Measurements from ENCODE around the gene AHNAK2.

DNA sequence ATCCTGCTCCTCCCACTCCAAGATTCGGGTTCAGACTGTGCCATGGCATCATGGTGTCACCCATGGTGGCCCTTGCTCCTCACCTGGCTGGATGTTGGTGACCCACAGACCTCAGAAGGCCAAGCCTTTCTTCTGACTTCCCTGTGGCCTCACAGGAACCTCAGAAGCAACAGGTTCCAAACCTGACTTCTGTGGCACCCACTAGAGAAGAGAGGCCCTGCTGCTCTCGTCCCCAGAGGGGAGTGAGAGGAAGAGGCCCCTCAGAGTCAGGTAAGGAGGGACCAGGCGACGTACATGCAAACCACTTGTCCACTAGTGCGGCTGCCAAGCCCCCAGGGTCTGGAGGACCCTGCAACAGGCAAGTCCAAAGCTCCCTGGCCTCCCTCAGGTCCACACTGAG lies 17.9 kb upstream of the AHNAK2 start:
- no peak for TF ChIP-seq WHSC1 (IDR thresholded peaks at IDR 0.05; ENCODE audit: low read length)
- TF ChIP-seq, protein P1, sequence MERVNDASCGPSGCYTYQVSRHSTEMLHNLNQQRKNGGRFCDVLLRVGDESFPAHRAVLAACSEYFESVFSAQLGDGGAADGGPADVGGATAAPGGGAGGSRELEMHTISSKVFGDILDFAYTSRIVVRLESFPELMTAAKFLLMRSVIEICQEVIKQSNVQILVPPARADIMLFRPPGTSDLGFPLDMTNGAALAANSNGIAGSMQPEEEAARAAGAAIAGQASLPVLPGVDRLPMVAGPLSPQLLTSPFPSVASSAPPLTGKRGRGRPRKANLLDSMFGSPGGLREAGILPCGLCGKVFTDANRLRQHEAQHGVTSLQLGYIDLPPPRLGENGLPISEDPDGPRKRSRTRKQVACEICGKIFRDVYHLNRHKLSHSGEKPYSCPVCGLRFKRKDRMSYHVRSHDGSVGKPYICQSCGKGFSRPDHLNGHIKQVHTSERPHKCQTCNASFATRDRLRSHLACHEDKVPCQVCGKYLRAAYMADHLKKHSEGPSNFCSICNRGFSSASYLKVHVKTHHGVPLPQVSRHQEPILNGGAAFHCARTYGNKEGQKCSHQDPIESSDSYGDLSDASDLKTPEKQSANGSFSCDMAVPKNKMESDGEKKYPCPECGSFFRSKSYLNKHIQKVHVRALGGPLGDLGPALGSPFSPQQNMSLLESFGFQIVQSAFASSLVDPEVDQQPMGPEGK (CRISPR knock-in tag; IDR thresholded peaks at IDR 0.05; ENCODE audit: borderline replicate concordance): no peak
- no peak for TF ChIP-seq JUND (IDR thresholded peaks at IDR 0.05; ENCODE audit: borderline replicate concordance, low read depth, low read length)
- no peak for TF ChIP-seq JUND (tag; IDR thresholded peaks at IDR 0.05; ENCODE audit: borderline replicate concordance, low read depth, low read length)

All from K562 (cell line).